WERI-Rb-1 (cell line): Measurements from ENCODE around the gene MAD1L1.

ENCODE experiments used
- DNase-seq: peaks from one replicate; pipeline ENCODE4 v3.0.0-alpha.2; 2020
- H3K27ac ChIP-seq: fragments of 250-450 bp; sonication (Bioruptor Pico); 2 replicates; pipeline ENCODE4 v1.5.1; 2020; ENCODE audit warnings: mild to moderate bottlenecking, moderate library complexity
- H3K27me3 ChIP-seq: fragments of 250-450 bp; sonication (Bioruptor Pico); 2 replicates; pipeline ENCODE4 v1.5.1; 2021; ENCODE audit warnings: mild to moderate bottlenecking, low read depth, moderate library complexity; ENCODE audit not compliant: insufficient read depth, severe bottlenecking
- H3K36me3 ChIP-seq: fragments of 250-450 bp; sonication (Bioruptor Pico); 2 replicates; pipeline ENCODE4 v1.5.1; 2020; ENCODE audit warnings: mild to moderate bottlenecking, moderate library complexity
- H3K4me3 ChIP-seq: 2 replicates; pipeline ENCODE4 v1.5.1; 2011; ENCODE audit warnings: low read depth, mild to moderate bottlenecking, control low read depth, low read length
- H3K9me3 ChIP-seq: fragments of 250-450 bp; sonication (Bioruptor Pico); 2 replicates; pipeline ENCODE4 v1.5.1; 2021; ENCODE audit warnings: mild to moderate bottlenecking, moderate library complexity; ENCODE audit not compliant: severe bottlenecking
- CTCF ChIP-seq: IDR thresholded peaks from 2 replicates; pipeline ENCODE4 v1.5.1; 2011; ENCODE audit warnings: low read depth, mild to moderate bottlenecking, control low read depth, inconsistent platforms, low read length

The MAD1L1 gene

GRCh38 chr7:1911571-1911970 is 321.2 kb downstream of the MAD1L1 start:
- DNase-seq = no peak
- no peak overlapping the region for H3K4me3 ChIP-seq
- H3K27ac ChIP-seq = no peak overlapping the region
- TF ChIP-seq CTCF = no peak
- no peaks in the 10 kb centered on the region for H3K9me3 ChIP-seq
- H3K36me3 ChIP-seq = no peaks in the 10 kb centered on the region
- H3K27me3 ChIP-seq = no peaks in the 10 kb centered on the region

- no peak for DNase-seq
- no peaks in the 10 kb centered on the region for H3K36me3 ChIP-seq
- H3K4me3 ChIP-seq = no peak overlapping the region
- H3K27ac ChIP-seq = no peak overlapping the region
- H3K9me3 ChIP-seq = no peaks in the 10 kb centered on the region
- no peak for TF ChIP-seq CTCF
- no peaks in the 10 kb centered on the region for H3K27me3 ChIP-seq
Observed at GRCh38 chr7:1910827-1911226, 321.9 kb downstream of the MAD1L1 start.

- no peaks in the 10 kb centered on the region for H3K9me3 ChIP-seq
- H3K27ac ChIP-seq = no peak overlapping the region
- H3K27me3 ChIP-seq = no peaks in the 10 kb centered on the region
- H3K36me3 ChIP-seq = no peaks in the 10 kb centered on the region
- no peak overlapping the region for H3K4me3 ChIP-seq
- DNase-seq = no peak
- no peak for TF ChIP-seq CTCF
Observed at GRCh38 chr7:1910081-1910685, 322.6 kb downstream of the MAD1L1 start.

- no peaks in the 10 kb centered on the region for H3K36me3 ChIP-seq
- no peak for DNase-seq
Observed at GRCh38 chr7:1909476-1909875, 323.3 kb downstream of the MAD1L1 start.

GRCh38 chr7:1908823-1909420 is 323.8 kb downstream of the MAD1L1 start:
- Histone ChIP-seq H3K27me3 (no peaks in the 10 kb centered on the region), H3K4me3 (no peak overlapping the region), H3K27ac (no peak overlapping the region), H3K36me3 (no peaks in the 10 kb centered on the region), H3K9me3 (no peaks in the 10 kb centered on the region)
- no peak for TF ChIP-seq CTCF
- no peak for DNase-seq

More at GRCh38 chr7:1909476-1909875, 323.3 kb downstream of the MAD1L1 start:
- Histone ChIP-seq H3K4me3 (no peak overlapping the region), H3K9me3 (no peaks in the 10 kb centered on the region), H3K27ac (no peak overlapping the region), H3K27me3 (no peaks in the 10 kb centered on the region)
- TF ChIP-seq CTCF = peak; percentile 44; the same call in 1 of the 2 replicates
